Posterior vena cava (tissue), 2 donors: ENCODE data around the gene NUDT4B. TPM values are rescaled to one million over a fixed set of nuclear protein-coding genes. Genes with fewer than 3 reads are reported as not detected.
"Not testable (repeated sequence)": the region's sequence is repeated elsewhere in the genome, so short reads cannot be mapped to it uniquely, and the experiment has no call there.

Experiments used
- DNase-seq: peaks from one replicate; pipeline ENCODE4 v3.0.0-alpha.2; 2020; ENCODE audit warnings: low spot score
- intact Hi-C, 2 donors: fragments of 100-400 bp; cut with DNase I; formaldehyde crosslinking; loops; one replicate each; pipeline versions ENCODE4 v1.14.1 to v1.14.2; 2022 to 2023
- total RNA-seq, 2 donors: library from RNA; stranded (reverse); fragmentation: NEBNext Ultra II Directional; extraction: Animal tissue kit (Norgen Biotek cat#: 25700); gene quantifications; one replicate each; pipeline ENCODE4 v1.2.1, GENCODE V29; 2021
- donor health status: DM: yes; HTN: yes; CAD: no.
- donor health status: DM: yes; HTN: yes; CAD: no.

The NUDT4B gene
- total RNA-seq, 2 donors from 2014 or later = 1.00 TPM; not detected in 1

- DNase-seq, intact Hi-C loops: not testable (repeated sequence)
Measured at GRCh38 chr1:148775263-148775662, 26.7 kb downstream of the NUDT4B start.

- intact Hi-C loops, DNase-seq: not testable (repeated sequence)
Measured at GRCh38 chr1:148777649-148778048, 29.1 kb downstream of the NUDT4B start.

GRCh38 chr1:148780404-148780803, 31.8 kb downstream of the NUDT4B start:
- intact Hi-C loops, DNase-seq: not testable (repeated sequence)

GRCh38 chr1:148791543-148792099, 43.0 kb downstream of the NUDT4B start:
- intact Hi-C loops, DNase-seq: not testable (repeated sequence)

- DNase-seq, intact Hi-C loops: not testable (repeated sequence)
Measured at GRCh38 chr1:148793762-148794332, 45.3 kb downstream of the NUDT4B start.

Other genes starting within 250 kb of the NUDT4B start
- 10 to 100 TPM; 27.0 to 30.5 TPM for gene NBPF14, start 152.8 kb upstream of the NUDT4B start, total RNA-seq
- gene PDE4DIP, start 95.7 kb downstream of the NUDT4B start, total RNA-seq = 100 to 1,000 TPM; 109 to 159 TPM